Measurements from ENCODE around the gene TBC1D22A.

The TBC1D22A gene

GRCh38 chr22:46958658-46959057 is 196.2 kb downstream of the TBC1D22A start:
- no peak for DNase-seq (ENCODE audit: low read depth)

GRCh38 chr22:46959369-46959768 is 196.9 kb downstream of the TBC1D22A start:
- DNase-seq (ENCODE audit: low read depth): no peak

- DNase-seq (ENCODE audit: low read depth): no peak
Observed at GRCh38 chr22:46961591-46962295, 199.3 kb downstream of the TBC1D22A start.

GRCh38 chr22:46962406-46962805 is 200.0 kb downstream of the TBC1D22A start:
- DNase-seq (ENCODE audit: low read depth): no peak

- DNase-seq (ENCODE audit: low read depth): no peak
Observed at GRCh38 chr22:46963672-46964545, 201.5 kb downstream of the TBC1D22A start.

DNA sequence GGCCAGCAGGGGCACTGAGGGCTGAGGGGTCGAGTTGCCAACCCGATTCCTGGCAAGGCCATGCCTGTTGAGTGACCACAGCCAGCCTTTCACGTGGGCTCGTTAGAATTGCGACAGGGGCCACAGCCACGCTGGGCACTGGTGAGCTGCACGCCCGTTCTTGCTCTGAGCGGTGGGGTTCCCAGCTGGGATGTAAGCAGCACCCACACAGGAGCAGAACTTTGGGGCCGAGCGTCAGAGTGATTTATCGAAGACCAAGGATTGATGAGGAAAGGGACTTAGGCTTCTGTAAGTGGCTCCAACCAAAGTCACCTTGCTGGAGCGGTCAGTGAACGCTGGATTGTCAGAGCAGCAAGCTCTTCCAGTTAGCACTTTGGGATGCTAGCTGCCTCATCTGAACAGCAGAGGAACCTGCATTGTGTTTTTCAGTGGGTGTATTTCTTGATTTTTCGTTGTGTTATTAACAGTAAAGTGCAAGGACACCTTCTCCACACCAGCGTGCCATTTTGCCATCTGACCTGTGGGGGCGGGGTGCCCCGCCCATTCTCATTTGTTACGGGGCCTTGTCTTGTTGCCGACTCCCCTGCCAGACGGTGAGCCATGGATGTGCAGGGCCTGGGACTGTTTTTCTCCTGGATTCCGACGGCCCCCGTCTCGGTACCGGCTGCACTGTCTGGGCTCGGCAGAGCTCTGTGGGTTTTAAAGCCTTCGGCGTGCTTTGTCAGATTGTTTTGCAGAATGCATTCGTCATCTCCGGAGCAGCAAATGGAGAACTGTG is 202.5 kb downstream of the TBC1D22A start:
- no peak for DNase-seq (ENCODE audit: low read depth)

GRCh38 chr22:46965555-46966494 is 203.4 kb downstream of the TBC1D22A start:
- DNase-seq (ENCODE audit: low read depth): no peak

- DNase-seq (ENCODE audit: low read depth): no peak
Observed at GRCh38 chr22:46966495-46966845, 204.0 kb downstream of the TBC1D22A start.

DNA sequence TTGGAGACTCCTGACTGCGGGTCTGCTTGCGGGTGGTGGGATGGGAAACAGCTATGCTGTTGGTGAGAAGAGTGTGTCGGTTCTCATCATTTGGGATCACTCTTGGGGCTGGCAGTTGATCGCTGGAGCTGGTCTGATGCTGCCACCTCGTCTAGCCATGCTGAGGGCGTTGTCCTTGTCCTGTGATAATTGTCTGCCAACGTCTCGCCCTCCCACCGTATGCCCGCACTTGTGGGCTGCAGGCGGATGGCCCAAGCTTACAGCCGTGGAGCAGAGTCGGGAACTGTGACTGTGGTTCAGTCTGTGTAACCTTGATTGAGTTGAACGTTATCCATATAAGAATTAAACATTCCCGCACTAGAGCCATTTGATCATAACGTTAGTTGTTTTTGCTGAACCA is 204.4 kb downstream of the TBC1D22A start:
- no peak for DNase-seq (ENCODE audit: low read depth)

DNA sequence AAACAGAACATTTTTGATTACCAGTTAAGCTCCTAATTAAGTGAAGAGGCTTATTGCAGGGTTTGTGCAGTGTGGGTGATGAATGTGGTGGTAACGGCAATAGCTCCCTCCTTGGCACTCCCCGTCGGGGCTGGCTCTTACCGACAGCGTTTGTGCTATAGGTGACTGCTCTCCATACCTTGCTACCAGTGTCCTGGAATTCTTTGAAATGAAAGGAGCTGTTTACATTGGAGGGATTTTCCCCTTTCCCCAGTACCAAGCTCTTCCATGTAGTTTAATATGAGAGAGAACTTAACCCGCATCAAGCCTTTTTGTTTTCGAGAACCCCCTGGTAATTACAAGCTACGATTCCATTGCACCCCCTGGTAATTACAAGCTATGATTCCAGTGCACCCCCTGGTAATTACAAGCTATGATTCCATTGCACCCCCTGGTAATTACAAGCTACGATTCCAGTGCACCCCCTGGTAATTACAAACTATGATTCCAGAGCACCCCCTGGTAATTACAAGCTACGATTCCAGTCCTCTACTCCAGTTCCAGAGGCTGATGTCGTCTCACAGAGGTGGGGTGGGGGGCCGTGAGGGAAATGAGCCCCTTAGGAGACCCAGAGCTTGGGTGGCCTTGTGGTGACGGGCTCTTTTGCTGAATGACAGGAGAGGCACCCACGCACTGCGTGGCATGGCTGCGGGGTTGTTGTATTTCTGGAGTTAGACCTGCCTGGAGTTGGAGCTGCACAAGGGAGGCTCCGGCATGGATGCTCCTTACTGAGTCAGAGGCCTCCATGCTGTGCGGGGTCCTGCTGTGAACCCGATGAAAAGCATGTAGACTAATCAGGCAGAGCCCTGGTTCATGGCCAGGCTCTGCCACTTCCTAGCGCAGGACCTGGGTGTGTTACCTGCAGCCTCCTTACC is 205.3 kb downstream of the TBC1D22A start:
- DNase-seq (ENCODE audit: low read depth): no peak

DNA sequence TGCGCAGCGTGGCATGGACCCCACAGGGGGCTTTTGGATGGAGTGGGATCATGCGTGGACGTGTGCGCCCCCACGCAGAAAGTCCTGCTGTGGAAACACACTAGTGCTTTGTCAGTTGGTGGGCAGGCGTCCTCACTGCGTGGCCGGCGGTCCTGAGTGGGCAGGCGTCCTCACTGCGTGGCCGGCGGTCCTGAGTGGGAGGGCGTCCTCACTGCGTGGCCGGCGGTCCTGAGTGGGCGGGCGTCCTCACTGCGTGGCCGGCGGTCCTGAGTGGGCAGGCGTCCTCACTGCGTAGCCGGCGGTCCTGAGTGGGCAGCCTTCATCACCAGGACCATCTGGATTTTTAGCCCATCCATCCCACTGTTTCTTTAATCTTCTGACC is 205.9 kb downstream of the TBC1D22A start:
- no peak for DNase-seq (ENCODE audit: low read depth)

- DNase-seq (ENCODE audit: low read depth): no peak
Observed at GRCh38 chr22:46968848-46969247, 206.4 kb downstream of the TBC1D22A start.

DNA sequence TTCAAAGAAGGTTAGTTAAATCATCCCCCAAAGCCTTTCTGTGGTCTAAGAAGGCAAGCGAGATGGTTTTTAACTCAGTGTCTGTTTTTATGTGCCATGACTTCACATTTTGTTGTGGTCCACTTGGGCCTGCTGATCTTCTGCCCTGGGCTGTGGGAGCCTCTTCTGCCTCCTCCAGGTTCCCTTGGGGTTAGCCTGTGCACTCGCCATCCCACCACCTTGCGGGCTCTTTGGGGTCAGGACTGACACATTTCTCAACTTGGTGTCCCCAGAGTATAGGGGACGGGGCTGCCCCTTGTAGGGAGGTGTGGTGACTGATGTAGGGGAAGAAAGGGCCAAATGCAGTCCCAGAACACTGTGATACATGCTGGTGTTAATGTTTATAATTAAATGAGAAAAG is 207.0 kb downstream of the TBC1D22A start:
- DNase-seq (ENCODE audit: low read depth): no peak

GRCh38 chr22:46969961-46970360 is 207.5 kb downstream of the TBC1D22A start:
- no peak for DNase-seq (ENCODE audit: low read depth)

- DNase-seq (ENCODE audit: low read depth): no peak
Observed at GRCh38 chr22:46970411-46971098, 208.1 kb downstream of the TBC1D22A start.

DNA sequence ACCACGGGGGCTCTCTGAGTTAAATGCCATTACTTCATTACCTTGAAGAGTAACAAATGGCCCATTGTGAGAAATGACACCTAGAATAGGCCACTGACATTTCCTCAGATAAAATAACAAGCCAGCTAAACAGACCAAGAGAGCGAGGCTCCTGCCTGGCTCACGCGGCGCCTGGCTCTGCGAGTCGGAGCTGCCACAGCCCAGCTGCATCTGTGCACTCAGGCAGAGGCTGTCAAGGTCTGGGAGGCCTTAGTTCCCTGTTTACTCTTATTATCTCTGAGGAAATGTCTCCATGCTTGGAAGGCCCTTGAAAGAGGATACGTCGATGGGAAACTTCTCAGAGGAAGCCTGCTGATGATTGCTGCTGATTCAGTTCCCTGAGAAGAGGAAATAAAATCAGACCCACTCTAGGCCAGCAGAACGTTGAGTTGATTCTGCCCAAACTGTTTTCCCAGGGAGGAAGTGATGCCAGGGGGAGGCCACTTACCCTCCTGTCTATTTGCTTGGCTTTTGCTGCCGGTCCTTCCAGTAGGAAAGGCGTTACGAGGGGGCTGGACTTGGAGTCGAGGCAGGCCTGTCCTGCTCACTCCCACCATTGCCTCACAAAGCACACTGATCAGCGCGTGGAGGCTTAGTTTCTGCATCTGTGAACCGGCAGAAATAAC is 208.8 kb downstream of the TBC1D22A start:
- DNase-seq (ENCODE audit: low read depth): no peak

- no peak for DNase-seq (ENCODE audit: low read depth)
Observed at GRCh38 chr22:46971764-46972125, 209.3 kb downstream of the TBC1D22A start.

DNA sequence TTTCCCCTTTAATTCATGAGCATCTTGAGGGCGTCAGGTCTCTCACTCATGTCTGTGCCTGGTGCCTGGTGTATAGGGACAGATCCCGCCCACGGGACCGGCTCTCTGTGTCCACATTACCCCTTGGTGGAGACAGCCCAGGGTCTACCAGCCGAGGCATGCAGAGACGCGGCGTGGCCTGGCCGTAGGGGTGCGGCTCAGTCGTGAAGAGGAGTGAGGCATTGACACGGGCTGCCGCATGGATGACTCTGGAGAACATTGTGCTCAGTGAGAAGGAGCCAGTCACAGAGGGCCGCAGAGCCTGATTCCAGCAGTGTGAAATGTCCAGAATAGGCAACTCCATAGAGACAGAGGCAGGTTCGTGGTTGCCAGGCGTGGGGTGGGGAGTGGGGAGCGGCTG is 209.8 kb downstream of the TBC1D22A start:
- no peak for DNase-seq (ENCODE audit: low read depth)

Measured in stimulated activated CD8-positive, alpha-beta memory T cell treated with anti-CD3 and anti-CD28 coated beads, Interleukin-12 subunit alpha, Interleukin-12 subunit beta, amount 100 ng/mL, for 4 hours (primary cell).